ENCODE results near the gene PANK1.

GRCh38 chr10:89633484-89633883 is 11.6 kb downstream of the PANK1 start:
- TF ChIP-seq POLR2A (IDR thresholded peaks at IDR 0.05; ENCODE audit: low read length) (no peak), REST (IDR thresholded peaks at IDR 0.05) (no peak), CTCF (IDR thresholded peaks at IDR 0.05) (no peak), MAX (IDR thresholded peaks at IDR 0.05) (no peak), EP300 (IDR thresholded peaks at IDR 0.05) (no peak), FOSL2 (IDR thresholded peaks at IDR 0.05) (no peak), FOSL2 (CRISPR knock-in tag; IDR thresholded peaks at IDR 0.05) (peak; percentile 37), CBX8 (IDR thresholded peaks at IDR 0.05) (no peak)

All from A549 (cell line).